DOHH2 (cell line): ENCODE data around the gene AGRN.

Experiments used
- H3F3A ChIP-seq: fragments of 200-600 bp; sonication (generic), shearing (Covaris generic); 2 replicates; pipeline ENCODE4 v1.6.0; 2016; ENCODE audit warnings: antibody characterized with exemption, mild to moderate bottlenecking; ENCODE audit not compliant: control insufficient read depth, insufficient read depth
- H3K27ac ChIP-seq: fragments of 200-600 bp; sonication (generic); 2 replicates; pipeline ENCODE4 v1.5.1; 2014; ENCODE audit warnings: low read depth, mild to moderate bottlenecking, low read length, moderate library complexity
- H3K27me3 ChIP-seq: fragments of 200-600 bp; sonication (generic); 2 replicates; pipeline ENCODE4 v1.6.1; 2014; ENCODE audit warnings: mild to moderate bottlenecking, low read length, mixed read lengths; ENCODE audit not compliant: control insufficient read depth
- H3K36me3 ChIP-seq: fragments of 200-600 bp; sonication (generic); 2 replicates; pipeline ENCODE4 v1.6.1; 2014; ENCODE audit warnings: mild to moderate bottlenecking, low read length, moderate library complexity, mixed read lengths; ENCODE audit not compliant: control insufficient read depth
- H3K4me1 ChIP-seq: fragments of 200-600 bp; sonication (generic); 2 replicates; pipeline ENCODE4 v1.6.1; 2014; ENCODE audit warnings: mild to moderate bottlenecking, low read length, mixed read lengths; ENCODE audit not compliant: control insufficient read depth
- H3K4me2 ChIP-seq: fragments of 200-600 bp; sonication (generic); 2 replicates; pipeline ENCODE4 v1.6.0; 2014; ENCODE audit warnings: mild to moderate bottlenecking, low read length, moderate library complexity
- H3K4me3 ChIP-seq: fragments of 200-600 bp; sonication (generic); 2 replicates; pipeline ENCODE4 v1.5.1; 2014; ENCODE audit warnings: mild to moderate bottlenecking, low read length, mixed read lengths
- H3K79me2 ChIP-seq: fragments of 200-600 bp; sonication (generic); 2 replicates; pipeline ENCODE4 v1.6.1; 2014; ENCODE audit warnings: mild to moderate bottlenecking, low read length, mixed read lengths; ENCODE audit not compliant: control insufficient read depth
- H3K9me2 ChIP-seq: fragments of 200-600 bp; sonication (generic); replicated peaks from 2 replicates; pipeline ENCODE4 v1.6.1; 2014; ENCODE audit warnings: mild to moderate bottlenecking, low read length, mixed read lengths; ENCODE audit not compliant: control insufficient read depth
- H3K9me3 ChIP-seq: fragments of 200-600 bp; sonication (generic); 2 replicates; pipeline ENCODE4 v1.6.1; 2014; ENCODE audit warnings: antibody characterized with exemption, low read length, mixed read lengths; ENCODE audit not compliant: control insufficient read depth, insufficient read depth
- H4K20me1 ChIP-seq: fragments of 200-600 bp; sonication (generic); 2 replicates; pipeline ENCODE4 v1.6.0; 2014; ENCODE audit warnings: low read depth, mild to moderate bottlenecking, antibody characterized with exemption, low read length, moderate library complexity; ENCODE audit not compliant: control insufficient read depth, insufficient read depth
- EZH2phosphoT487 ChIP-seq: fragments of 200-600 bp; sonication (generic); IDR thresholded peaks from 2 replicates; pipeline ENCODE4 v1.6.1; 2017; ENCODE audit warnings: borderline replicate concordance, mild to moderate bottlenecking, antibody characterized with exemption, low read length, moderate library complexity, mixed read lengths
- TF ChIP-seq, protein P1 (sequence below): fragments of 200-600 bp; sonication (generic); IDR thresholded peaks from one replicate; pipeline ENCODE4 v1.5.1; 2014; ENCODE audit warnings: antibody characterized with exemption, mild to moderate bottlenecking, low read depth, low read length; ENCODE audit not compliant: poor library complexity, severe bottlenecking

AGRN gene

DNA sequence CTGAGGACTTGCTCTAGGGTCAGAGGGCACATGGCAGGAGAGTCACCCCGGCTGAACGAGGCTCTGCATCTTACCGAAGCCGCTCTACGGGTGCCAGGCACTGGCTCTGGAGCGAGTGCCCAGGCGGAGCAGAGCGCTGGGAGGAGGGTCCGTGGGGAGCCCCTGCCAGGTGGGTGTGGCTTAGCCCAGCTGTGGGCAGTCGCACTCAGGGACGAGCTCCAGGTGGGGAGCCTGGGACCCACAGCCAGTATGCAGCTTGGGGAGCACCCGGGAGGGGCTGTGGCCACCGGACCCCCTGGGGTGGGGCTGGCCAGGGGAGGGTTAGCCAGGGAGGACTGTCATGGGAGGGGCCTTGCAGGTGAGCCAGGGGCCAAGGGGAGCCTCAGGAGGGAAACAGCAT lies 3.8 kb downstream of the AGRN start:
- Histone ChIP-seq H4K20me1 (no peaks in the 10 kb centered on the region), H3F3A (no peaks in the 10 kb centered on the region), H3K79me2 (no peaks in the 10 kb centered on the region), H3K9me3 (no peaks in the 10 kb centered on the region), H3K4me3 (no peak overlapping the region), H3K9me2 (no peaks in the 10 kb centered on the region), H3K27ac (no peak overlapping the region), H3K27me3 (peaks cover 50% of the 10 kb centered on the region), H3K4me1 (no peaks in the 10 kb centered on the region; the same call in 1 of the 2 replicates), H3K36me3 (no peaks in the 10 kb centered on the region), H3K4me2 (no peak overlapping the region)
- TF ChIP-seq, protein P1, sequence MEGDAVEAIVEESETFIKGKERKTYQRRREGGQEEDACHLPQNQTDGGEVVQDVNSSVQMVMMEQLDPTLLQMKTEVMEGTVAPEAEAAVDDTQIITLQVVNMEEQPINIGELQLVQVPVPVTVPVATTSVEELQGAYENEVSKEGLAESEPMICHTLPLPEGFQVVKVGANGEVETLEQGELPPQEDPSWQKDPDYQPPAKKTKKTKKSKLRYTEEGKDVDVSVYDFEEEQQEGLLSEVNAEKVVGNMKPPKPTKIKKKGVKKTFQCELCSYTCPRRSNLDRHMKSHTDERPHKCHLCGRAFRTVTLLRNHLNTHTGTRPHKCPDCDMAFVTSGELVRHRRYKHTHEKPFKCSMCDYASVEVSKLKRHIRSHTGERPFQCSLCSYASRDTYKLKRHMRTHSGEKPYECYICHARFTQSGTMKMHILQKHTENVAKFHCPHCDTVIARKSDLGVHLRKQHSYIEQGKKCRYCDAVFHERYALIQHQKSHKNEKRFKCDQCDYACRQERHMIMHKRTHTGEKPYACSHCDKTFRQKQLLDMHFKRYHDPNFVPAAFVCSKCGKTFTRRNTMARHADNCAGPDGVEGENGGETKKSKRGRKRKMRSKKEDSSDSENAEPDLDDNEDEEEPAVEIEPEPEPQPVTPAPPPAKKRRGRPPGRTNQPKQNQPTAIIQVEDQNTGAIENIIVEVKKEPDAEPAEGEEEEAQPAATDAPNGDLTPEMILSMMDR: no peak
- no peak for TF ChIP-seq EZH2phosphoT487

DNA sequence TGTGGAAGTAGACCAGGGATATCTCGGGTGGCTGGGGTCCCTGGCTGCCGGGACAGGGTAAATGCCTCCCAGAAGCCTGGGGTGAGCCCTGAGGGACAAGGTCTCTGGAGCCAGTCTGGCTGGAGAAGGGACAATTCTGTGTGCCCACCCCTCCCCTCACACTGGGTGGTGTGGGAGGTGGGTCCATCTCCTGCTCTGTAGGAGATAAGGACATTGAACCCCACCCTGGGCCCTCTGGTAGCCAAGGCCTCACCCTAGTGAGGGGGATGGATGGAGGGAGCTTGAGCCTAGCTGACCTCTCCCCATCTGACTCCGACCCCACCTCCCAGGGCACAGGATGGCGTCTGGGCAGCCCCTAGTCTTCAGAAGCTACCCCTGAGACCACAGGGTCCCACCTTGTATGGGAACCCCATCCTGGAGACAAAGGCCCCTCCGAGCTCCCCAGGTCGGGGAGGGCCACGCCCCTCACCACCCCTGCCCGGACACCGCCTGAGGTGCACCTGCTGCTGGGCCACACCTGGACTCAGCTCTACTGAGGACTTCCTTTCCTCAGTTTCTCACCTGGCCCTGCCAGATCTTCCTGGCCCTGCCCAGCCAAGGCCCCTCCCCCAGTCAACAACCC lies 4.3 kb downstream of the AGRN start:
- TF ChIP-seq EZH2phosphoT487: no peak
- TF ChIP-seq, protein P1: no peak
- Histone ChIP-seq H3K79me2 (no peaks in the 10 kb centered on the region), H3K27me3 (peaks cover 50% of the 10 kb centered on the region), H3K4me2 (no peak overlapping the region), H3K9me2 (no peaks in the 10 kb centered on the region), H4K20me1 (no peaks in the 10 kb centered on the region), H3K9me3 (no peaks in the 10 kb centered on the region), H3K36me3 (no peaks in the 10 kb centered on the region), H3K27ac (no peak overlapping the region), H3K4me3 (no peak overlapping the region), H3F3A (no peaks in the 10 kb centered on the region), H3K4me1 (no peaks in the 10 kb centered on the region)

DNA sequence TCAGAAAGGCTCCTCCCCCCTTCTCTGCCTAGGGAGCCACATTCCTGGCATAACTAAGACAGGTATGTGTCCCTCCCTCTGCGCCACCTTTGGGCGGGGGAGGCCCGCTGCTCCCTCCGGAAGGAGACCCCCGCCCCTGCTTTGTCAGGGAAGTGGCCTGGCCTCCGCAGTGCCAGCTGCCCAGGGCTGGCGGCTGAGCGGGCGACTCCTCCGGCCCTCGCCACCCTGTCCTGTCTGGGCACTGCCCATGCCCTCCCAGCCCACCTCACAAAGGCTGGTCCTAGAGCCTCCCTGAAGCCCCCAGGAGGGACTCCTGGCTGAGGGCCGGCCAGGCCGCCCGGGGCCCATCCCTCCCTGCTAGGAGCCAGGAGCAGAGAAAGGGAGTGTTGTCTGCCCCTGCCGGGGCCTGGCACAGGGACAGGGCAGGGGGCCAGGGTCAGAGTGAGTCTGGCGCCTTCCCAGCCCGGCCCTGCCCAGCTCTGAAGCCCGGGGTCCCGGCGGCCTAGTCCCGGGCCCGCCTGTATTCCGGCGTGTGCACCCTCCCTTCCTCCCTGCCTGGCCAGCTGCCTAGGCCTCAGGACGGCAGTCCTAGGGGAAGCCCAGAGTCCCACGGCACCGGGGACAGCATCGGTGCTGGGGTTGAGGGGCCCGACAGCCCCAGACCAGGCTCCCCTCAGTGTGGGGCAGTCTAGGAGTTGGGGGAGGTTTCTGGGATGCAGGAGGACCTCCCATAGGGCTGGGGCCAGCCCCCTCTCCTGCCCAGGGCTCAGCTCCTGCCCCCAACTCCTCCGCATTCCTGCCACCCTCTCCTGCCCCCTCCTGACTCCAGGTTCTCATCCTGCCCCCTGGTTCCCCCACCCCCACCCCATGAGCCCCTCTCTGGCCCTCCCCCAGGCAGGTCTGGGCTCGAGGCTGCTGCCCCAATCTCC lies 5.1 kb downstream of the AGRN start:
- no peaks in the 10 kb centered on the region for H3K9me2 ChIP-seq
- no peaks in the 10 kb centered on the region for H3K9me3 ChIP-seq
- no peak overlapping the region for H3K4me2 ChIP-seq
- H3K36me3 ChIP-seq: no peaks in the 10 kb centered on the region
- H3K4me1 ChIP-seq: no peaks in the 10 kb centered on the region
- H3K27ac ChIP-seq: no peak overlapping the region
- H4K20me1 ChIP-seq: no peaks in the 10 kb centered on the region
- TF ChIP-seq, protein P1: no peak
- no peak for TF ChIP-seq EZH2phosphoT487
- no peaks in the 10 kb centered on the region for H3K79me2 ChIP-seq
- peaks cover 50% of the 10 kb centered on the region for H3K27me3 ChIP-seq
- no peak overlapping the region for H3K4me3 ChIP-seq
- no peaks in the 10 kb centered on the region for H3F3A ChIP-seq
